Measurements from ENCODE around the gene JAKMIP3.

DNA sequence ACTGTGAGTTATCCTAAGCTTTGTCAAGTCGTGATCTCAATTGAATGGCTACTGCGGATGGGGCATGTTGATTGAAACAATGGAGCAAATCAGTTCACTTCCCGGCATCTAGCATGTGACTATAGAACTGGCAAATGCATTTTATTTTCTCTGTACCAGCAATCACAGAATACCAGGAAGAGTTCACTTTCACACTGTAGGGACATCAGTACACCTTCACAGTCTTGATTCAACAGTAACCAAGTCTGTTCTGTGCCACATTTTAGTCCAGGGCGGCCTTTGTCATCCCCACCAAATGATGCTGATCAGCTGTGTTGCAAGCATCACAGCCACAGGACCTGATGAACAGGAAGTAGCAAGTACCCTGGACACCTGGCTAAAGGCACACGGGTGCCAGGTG is 32.1 kb upstream of the JAKMIP3 start:
- TF ChIP-seq POLR2A (IDR thresholded peaks at IDR 0.05; ENCODE audit: low read length) (no peak), EP300 (IDR thresholded peaks at IDR 0.05) (no peak), MAFK (IDR thresholded peaks at IDR 0.05; ENCODE audit: partially characterized antibody) (no peak), RAD21 (conservative IDR thresholded peaks at IDR 0.05 in 1 of 2, IDR thresholded peaks at IDR 0.05 in 1 of 2) (no peak), USF2 (IDR thresholded peaks at IDR 0.05) (no peak), CHD2 (IDR thresholded peaks at IDR 0.05; ENCODE audit: low read length, partially characterized antibody) (no peak), EHMT2 (IDR thresholded peaks at IDR 0.05; ENCODE audit: low read depth) (no peak), NR3C1 (IDR thresholded peaks at IDR 0.05) (no peak), JUN (IDR thresholded peaks at IDR 0.05) (no peak), KDM1A (IDR thresholded peaks at IDR 0.05; ENCODE audit: low read depth) (no peak)
- TF ChIP-seq, protein P1, sequence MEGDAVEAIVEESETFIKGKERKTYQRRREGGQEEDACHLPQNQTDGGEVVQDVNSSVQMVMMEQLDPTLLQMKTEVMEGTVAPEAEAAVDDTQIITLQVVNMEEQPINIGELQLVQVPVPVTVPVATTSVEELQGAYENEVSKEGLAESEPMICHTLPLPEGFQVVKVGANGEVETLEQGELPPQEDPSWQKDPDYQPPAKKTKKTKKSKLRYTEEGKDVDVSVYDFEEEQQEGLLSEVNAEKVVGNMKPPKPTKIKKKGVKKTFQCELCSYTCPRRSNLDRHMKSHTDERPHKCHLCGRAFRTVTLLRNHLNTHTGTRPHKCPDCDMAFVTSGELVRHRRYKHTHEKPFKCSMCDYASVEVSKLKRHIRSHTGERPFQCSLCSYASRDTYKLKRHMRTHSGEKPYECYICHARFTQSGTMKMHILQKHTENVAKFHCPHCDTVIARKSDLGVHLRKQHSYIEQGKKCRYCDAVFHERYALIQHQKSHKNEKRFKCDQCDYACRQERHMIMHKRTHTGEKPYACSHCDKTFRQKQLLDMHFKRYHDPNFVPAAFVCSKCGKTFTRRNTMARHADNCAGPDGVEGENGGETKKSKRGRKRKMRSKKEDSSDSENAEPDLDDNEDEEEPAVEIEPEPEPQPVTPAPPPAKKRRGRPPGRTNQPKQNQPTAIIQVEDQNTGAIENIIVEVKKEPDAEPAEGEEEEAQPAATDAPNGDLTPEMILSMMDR (IDR thresholded peaks at IDR 0.05), result no peak
- TF ChIP-seq, protein P2, sequence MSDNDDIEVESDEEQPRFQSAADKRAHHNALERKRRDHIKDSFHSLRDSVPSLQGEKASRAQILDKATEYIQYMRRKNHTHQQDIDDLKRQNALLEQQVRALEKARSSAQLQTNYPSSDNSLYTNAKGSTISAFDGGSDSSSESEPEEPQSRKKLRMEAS (IDR thresholded peaks at IDR 0.05), result no peak
- TF ChIP-seq, protein P3, sequence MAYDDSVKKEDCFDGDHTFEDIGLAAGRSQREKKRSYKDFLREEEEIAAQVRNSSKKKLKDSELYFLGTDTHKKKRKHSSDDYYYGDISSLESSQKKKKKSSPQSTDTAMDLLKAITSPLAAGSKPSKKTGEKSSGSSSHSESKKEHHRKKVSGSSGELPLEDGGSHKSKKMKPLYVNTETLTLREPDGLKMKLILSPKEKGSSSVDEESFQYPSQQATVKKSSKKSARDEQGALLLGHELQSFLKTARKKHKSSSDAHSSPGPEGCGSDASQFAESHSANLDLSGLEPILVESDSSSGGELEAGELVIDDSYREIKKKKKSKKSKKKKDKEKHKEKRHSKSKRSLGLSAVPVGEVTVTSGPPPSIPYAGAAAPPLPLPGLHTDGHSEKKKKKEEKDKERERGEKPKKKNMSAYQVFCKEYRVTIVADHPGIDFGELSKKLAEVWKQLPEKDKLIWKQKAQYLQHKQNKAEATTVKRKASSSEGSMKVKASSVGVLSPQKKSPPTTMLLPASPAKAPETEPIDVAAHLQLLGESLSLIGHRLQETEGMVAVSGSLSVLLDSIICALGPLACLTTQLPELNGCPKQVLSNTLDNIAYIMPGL (CRISPR knock-in tag; IDR thresholded peaks at IDR 0.05; ENCODE audit: borderline replicate concordance), result no peak
